ENCODE data around the gene MGAT5.

Gene MGAT5

GRCh38 chr2:134341476-134341875, 87.6 kb downstream of the MGAT5 start:
- no peak for DNase-seq

GRCh38 chr2:134344954-134345697, 91.3 kb downstream of the MGAT5 start:
- no peak for DNase-seq

- DNase-seq, result no peak
These were observed 92.3 kb downstream of the MGAT5 start for GRCh38 chr2:134346141-134346540.

GRCh38 chr2:134347756-134348155, 93.9 kb downstream of the MGAT5 start:
- no peak for DNase-seq

- no peak for DNase-seq
These were observed 94.4 kb downstream of the MGAT5 start for GRCh38 chr2:134348239-134348638.

GRCh38 chr2:134348760-134349159, 94.9 kb downstream of the MGAT5 start:
- no peak for DNase-seq

GRCh38 chr2:134351016-134351415, 97.1 kb downstream of the MGAT5 start:
- DNase-seq, result no peak

GRCh38 chr2:134351899-134352298, 98.0 kb downstream of the MGAT5 start:
- no peak for DNase-seq

GRCh38 chr2:134352844-134353243, 99.0 kb downstream of the MGAT5 start:
- DNase-seq, result no peak

- no peak for DNase-seq
These were observed 100.7 kb downstream of the MGAT5 start for GRCh38 chr2:134354611-134355010.

GRCh38 chr2:134357814-134358213, 103.9 kb downstream of the MGAT5 start:
- no peak for DNase-seq

GRCh38 chr2:134359367-134360081, 105.7 kb downstream of the MGAT5 start:
- DNase-seq, result no peak

GRCh38 chr2:134360745-134361487, 107.0 kb downstream of the MGAT5 start:
- DNase-seq, result no peak

- DNase-seq, result no peak
These were observed 107.8 kb downstream of the MGAT5 start for GRCh38 chr2:134361648-134362047.

GRCh38 chr2:134362152-134362668, 108.3 kb downstream of the MGAT5 start:
- no peak for DNase-seq

GRCh38 chr2:134362740-134363139, 108.9 kb downstream of the MGAT5 start:
- no peak for DNase-seq

- DNase-seq, result no peak
These were observed 111.5 kb downstream of the MGAT5 start for GRCh38 chr2:134365356-134365755.

- no peak for DNase-seq
These were observed 112.5 kb downstream of the MGAT5 start for GRCh38 chr2:134366359-134366758.

- DNase-seq, result no peak
These were observed 113.3 kb downstream of the MGAT5 start for GRCh38 chr2:134367213-134367612.

- peak in 1 of 2 experiments; percentile 29 for DNase-seq
These were observed 114.3 kb downstream of the MGAT5 start for GRCh38 chr2:134368009-134368817.

- no peak for DNase-seq
These were observed 115.5 kb downstream of the MGAT5 start for GRCh38 chr2:134369220-134369902.
